Esophagus (tissue), 2 donors: ENCODE data around the gene KCNJ6. TPM values are rescaled to one million over a fixed set of nuclear protein-coding genes. Genes with fewer than 3 reads are reported as not detected.

ENCODE experiments used
- H3K27ac ChIP-seq, 2 donors: one replicate each; pipeline ENCODE4 v1.5.1; 2013; ENCODE audit warnings: low read depth in 2 of 2, mild to moderate bottlenecking in 2 of 2, inconsistent platforms in 1 of 2, low read length in 1 of 2, moderate library complexity in 1 of 2
- H3K27me3 ChIP-seq, 2 donors: one replicate each; pipeline ENCODE4 v1.6.1; 2013; ENCODE audit warnings: low read length in 2 of 2, control low read depth in 1 of 2, mild to moderate bottlenecking in 1 of 2; ENCODE audit not compliant: insufficient read depth in 2 of 2, control insufficient read depth in 1 of 2
- H3K36me3 ChIP-seq, 2 donors: one replicate each; pipeline ENCODE4 v1.6.1; 2013; ENCODE audit warnings: low read length in 1 of 2; ENCODE audit not compliant: control insufficient read depth in 2 of 2, insufficient read depth in 2 of 2
- H3K4me1 ChIP-seq, 2 donors: one replicate each; pipeline ENCODE4 v1.6.1; 2013; ENCODE audit warnings: low read length in 1 of 2; ENCODE audit not compliant: control insufficient read depth in 2 of 2, insufficient read depth in 2 of 2
- H3K4me3 ChIP-seq, 2 donors: one replicate each; pipeline ENCODE4 v1.5.1; 2013; ENCODE audit warnings: low read length in 2 of 2, mild to moderate bottlenecking in 2 of 2, low read depth in 1 of 2, moderate library complexity in 1 of 2
- H3K9me3 ChIP-seq, 2 donors: one replicate each; pipeline ENCODE4 v1.6.1; 2013; ENCODE audit warnings: mild to moderate bottlenecking in 2 of 2, low read depth in 1 of 2, low read length in 1 of 2, moderate library complexity in 1 of 2; ENCODE audit not compliant: control insufficient read depth in 2 of 2, insufficient read depth in 1 of 2
- WGBS, 2 donors: extraction: QIAGEN DNeasy Blood & Tissue Kit; methylation state at CpG; one replicate each; pipeline ENCODE4 v1.1.7; 2013; 5-methylcytosine and 5-hydroxymethylcytosine counted together
- polyA plus RNA-seq, 2 donors: library from polyadenylated mRNA; stranded (reverse); fragments of 200-250 nt; gene quantifications; one replicate each; pipeline ENCODE4 v1.2.3, GENCODE V29; 2013
- donor health status: healthy with polysubstance abuse.
- donor health status: Bipolar disorder and iron deficiency.

Gene KCNJ6
- under 1 TPM in 1 of 2 donors, not detected in 1; under 0.01 TPM for polyA plus RNA-seq

GRCh38 chr21:37916310-37917051, at the start of gene KCNJ6:
Gene KCNJ6, minus strand, starts transcription at chr21:37916457. Its CDS starts 75,775 bp downstream, at chr21:37840682.
- peaks cover 7 to 20% of the 10 kb centered on the region in 2 donors for H3K27me3 ChIP-seq
- H3K9me3 ChIP-seq: no peaks in the 10 kb centered on the region
- H3K36me3 ChIP-seq: no peaks in the 10 kb centered on the region
- 2 to 5% methylated on average over 51 to 56 of the region's 56 CpGs for WGBS, 2 donors
- H3K4me1 ChIP-seq: peaks cover 0 to 2% of the 10 kb centered on the region in 2 donors
- H3K27ac ChIP-seq: no peak within 1 kb of the TSS
- peak within 1 kb of the TSS in 1 of 2 donors; percentile 3 for H3K4me3 ChIP-seq

GRCh38 chr21:37965088-37965805, 49.0 kb upstream of the KCNJ6 start:
- H3K4me1 ChIP-seq: no peaks in the 10 kb centered on the region
- no peak overlapping the region for H3K27ac ChIP-seq
- no peak overlapping the region for H3K4me3 ChIP-seq
- 71 to 76% methylated on average over 11 of the region's 11 CpGs for WGBS, 2 donors
- H3K9me3 ChIP-seq: no peaks in the 10 kb centered on the region
- H3K27me3 ChIP-seq: no peaks in the 10 kb centered on the region
- no peaks in the 10 kb centered on the region for H3K36me3 ChIP-seq

- no peaks in the 10 kb centered on the region for H3K9me3 ChIP-seq
- H3K4me3 ChIP-seq: no peak overlapping the region
- no peaks in the 10 kb centered on the region for H3K27me3 ChIP-seq
- no peaks in the 10 kb centered on the region for H3K4me1 ChIP-seq
- no peak overlapping the region for H3K27ac ChIP-seq
- H3K36me3 ChIP-seq: no peaks in the 10 kb centered on the region
- WGBS, 2 donors: 71% methylated on average over 3 of the region's 3 CpGs
These were observed 42.3 kb upstream of the KCNJ6 start for GRCh38 chr21:37958537-37958936.

GRCh38 chr21:37956772-37957171, 40.5 kb upstream of the KCNJ6 start:
- H3K4me3 ChIP-seq: no peak overlapping the region

GRCh38 chr21:37945036-37945435, 28.8 kb upstream of the KCNJ6 start:
- H3K4me1 ChIP-seq: no peaks in the 10 kb centered on the region
- no peaks in the 10 kb centered on the region for H3K27me3 ChIP-seq
- WGBS, 2 donors: 59 to 76% methylated on average over 2 of the region's 2 CpGs
- H3K4me3 ChIP-seq: no peak overlapping the region
- no peak overlapping the region for H3K27ac ChIP-seq
- no peaks in the 10 kb centered on the region for H3K9me3 ChIP-seq
- H3K36me3 ChIP-seq: no peaks in the 10 kb centered on the region

More at GRCh38 chr21:37956772-37957171, 40.5 kb upstream of the KCNJ6 start:
- H3K36me3 ChIP-seq: no peaks in the 10 kb centered on the region
- H3K4me1 ChIP-seq: no peaks in the 10 kb centered on the region
- 62 to 69% methylated on average over 9 of the region's 9 CpGs for WGBS, 2 donors
- no peaks in the 10 kb centered on the region for H3K9me3 ChIP-seq
- H3K27ac ChIP-seq: no peak overlapping the region
- H3K27me3 ChIP-seq: no peaks in the 10 kb centered on the region

- Histone ChIP-seq H3K4me1 (no peaks in the 10 kb centered on the region), H3K4me3 (no peak overlapping the region), H3K9me3 (no peaks in the 10 kb centered on the region), H3K27me3 (no peaks in the 10 kb centered on the region), H3K27ac (no peak overlapping the region), H3K36me3 (no peaks in the 10 kb centered on the region)
- WGBS, 2 donors: 73 to 81% methylated on average over 5 of the region's 5 CpGs
These were observed 28.2 kb upstream of the KCNJ6 start for GRCh38 chr21:37944496-37944895.

- Histone ChIP-seq H3K27me3 (no peaks in the 10 kb centered on the region), H3K4me1 (no peaks in the 10 kb centered on the region), H3K27ac (no peak overlapping the region), H3K36me3 (no peaks in the 10 kb centered on the region), H3K9me3 (peaks cover 0 to 4% of the 10 kb centered on the region in 2 donors), H3K4me3 (no peak overlapping the region)
- WGBS, 2 donors: 40 to 46% methylated on average over 2 of the region's 2 CpGs
These were observed 24.4 kb upstream of the KCNJ6 start for GRCh38 chr21:37940691-37941090.

- Histone ChIP-seq H3K9me3 (peaks cover 0 to 4% of the 10 kb centered on the region in 2 donors), H3K27me3 (no peaks in the 10 kb centered on the region), H3K36me3 (no peaks in the 10 kb centered on the region), H3K27ac (no peak overlapping the region), H3K4me1 (no peaks in the 10 kb centered on the region), H3K4me3 (no peak overlapping the region)
- WGBS, 2 donors: 88 to 90% methylated on average over 4 of the region's 4 CpGs
These were observed 23.6 kb upstream of the KCNJ6 start for GRCh38 chr21:37939838-37940237.

GRCh38 chr21:37939251-37939650, 23.0 kb upstream of the KCNJ6 start:
- WGBS, 2 donors: 43 to 59% methylated on average over 4 of the region's 4 CpGs
- H3K36me3 ChIP-seq: no peaks in the 10 kb centered on the region
- H3K4me3 ChIP-seq: no peak overlapping the region
- peaks cover 0 to 4% of the 10 kb centered on the region in 2 donors for H3K9me3 ChIP-seq
- H3K4me1 ChIP-seq: no peaks in the 10 kb centered on the region
- no peak overlapping the region for H3K27ac ChIP-seq
- no peaks in the 10 kb centered on the region for H3K27me3 ChIP-seq
